NB4 (cell line): ENCODE results near the gene NDUFS2.

Experiments used
- DNase-seq: peaks from one replicate; pipeline ENCODE4 v3.0.0; 2010; ENCODE audit warnings: low read depth
- H3K4me3 ChIP-seq: one replicate; pipeline ENCODE4 v1.5.1; 2011; ENCODE audit warnings: mild to moderate bottlenecking, low read depth, low read length, moderate library complexity
- MYC ChIP-seq: IDR thresholded peaks from 2 replicates; pipeline ENCODE4 v1.6.1; 2011; ENCODE audit warnings: low read depth, low read length
- POLR2A ChIP-seq: IDR thresholded peaks from 2 replicates; pipeline ENCODE4 v1.6.1; 2011; ENCODE audit warnings: mild to moderate bottlenecking; ENCODE audit not compliant: insufficient read length; ENCODE audit errors: extremely low read depth
- TF ChIP-seq, protein P1 (sequence below): IDR thresholded peaks from one replicate; pipeline ENCODE4 v1.5.1; 2012; ENCODE audit warnings: low read depth, low read length
- TF ChIP-seq, protein P2 (sequence below): IDR thresholded peaks from 2 replicates; pipeline ENCODE4 v1.6.1; 2011; ENCODE audit warnings: low read depth, low read length

Gene NDUFS2

DNA sequence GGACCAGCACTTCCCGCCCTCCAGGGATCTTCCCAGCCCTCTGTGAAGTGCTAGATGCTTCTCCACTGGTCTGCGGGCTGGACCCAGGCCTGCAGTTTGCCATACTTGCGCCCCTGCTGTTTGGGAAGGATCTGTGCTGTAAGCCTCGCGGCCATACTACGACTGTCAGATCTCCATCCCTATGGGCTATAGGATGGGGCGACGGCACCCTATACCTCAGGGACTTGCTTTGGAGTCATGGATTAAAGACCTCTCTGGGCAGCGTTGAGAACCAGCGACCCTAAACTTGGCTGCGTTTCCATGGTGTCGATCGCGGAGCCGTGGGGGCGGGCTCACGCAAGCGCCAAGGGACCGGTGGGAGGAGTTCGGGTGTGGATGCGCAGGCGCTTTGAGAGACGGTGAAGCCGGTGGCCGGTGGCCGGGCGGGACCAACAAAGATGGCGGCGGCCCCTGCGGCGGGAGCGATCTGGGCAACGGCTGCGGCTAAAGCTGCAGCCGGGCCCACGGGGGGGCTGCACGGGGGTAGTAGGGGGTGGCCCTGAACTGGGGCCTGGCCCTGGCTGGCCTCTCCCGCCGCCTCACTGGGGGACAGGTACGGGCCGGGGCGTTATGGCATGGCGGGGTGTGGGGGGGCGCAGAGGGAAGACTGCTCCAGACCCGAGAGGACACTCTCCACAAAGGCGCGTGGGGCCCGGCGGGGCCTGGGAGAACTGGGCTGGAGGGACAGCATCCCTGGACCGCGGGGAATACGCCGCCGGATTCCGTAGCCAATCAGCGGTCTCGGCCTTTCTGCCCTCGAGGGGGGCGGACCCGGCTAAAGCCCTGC, 42.9 kb upstream of the NDUFS2 start, which contains the start of gene USP21:
Gene USP21 (plus strand): TSS at position 414 of the 826 bp plus-strand sequence. CDS start 1,141 bp downstream, outside the sequence.
- TF ChIP-seq POLR2A (peak; percentile 74), MYC (peak; percentile 34; the same call in 1 of the 2 replicates)
- TF ChIP-seq, protein P1, sequence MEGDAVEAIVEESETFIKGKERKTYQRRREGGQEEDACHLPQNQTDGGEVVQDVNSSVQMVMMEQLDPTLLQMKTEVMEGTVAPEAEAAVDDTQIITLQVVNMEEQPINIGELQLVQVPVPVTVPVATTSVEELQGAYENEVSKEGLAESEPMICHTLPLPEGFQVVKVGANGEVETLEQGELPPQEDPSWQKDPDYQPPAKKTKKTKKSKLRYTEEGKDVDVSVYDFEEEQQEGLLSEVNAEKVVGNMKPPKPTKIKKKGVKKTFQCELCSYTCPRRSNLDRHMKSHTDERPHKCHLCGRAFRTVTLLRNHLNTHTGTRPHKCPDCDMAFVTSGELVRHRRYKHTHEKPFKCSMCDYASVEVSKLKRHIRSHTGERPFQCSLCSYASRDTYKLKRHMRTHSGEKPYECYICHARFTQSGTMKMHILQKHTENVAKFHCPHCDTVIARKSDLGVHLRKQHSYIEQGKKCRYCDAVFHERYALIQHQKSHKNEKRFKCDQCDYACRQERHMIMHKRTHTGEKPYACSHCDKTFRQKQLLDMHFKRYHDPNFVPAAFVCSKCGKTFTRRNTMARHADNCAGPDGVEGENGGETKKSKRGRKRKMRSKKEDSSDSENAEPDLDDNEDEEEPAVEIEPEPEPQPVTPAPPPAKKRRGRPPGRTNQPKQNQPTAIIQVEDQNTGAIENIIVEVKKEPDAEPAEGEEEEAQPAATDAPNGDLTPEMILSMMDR: no peak
- TF ChIP-seq, protein P2, sequence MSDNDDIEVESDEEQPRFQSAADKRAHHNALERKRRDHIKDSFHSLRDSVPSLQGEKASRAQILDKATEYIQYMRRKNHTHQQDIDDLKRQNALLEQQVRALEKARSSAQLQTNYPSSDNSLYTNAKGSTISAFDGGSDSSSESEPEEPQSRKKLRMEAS: peak; percentile 17; the same call in 1 of the 2 replicates
- DNase-seq: peak; percentile 90

DNA sequence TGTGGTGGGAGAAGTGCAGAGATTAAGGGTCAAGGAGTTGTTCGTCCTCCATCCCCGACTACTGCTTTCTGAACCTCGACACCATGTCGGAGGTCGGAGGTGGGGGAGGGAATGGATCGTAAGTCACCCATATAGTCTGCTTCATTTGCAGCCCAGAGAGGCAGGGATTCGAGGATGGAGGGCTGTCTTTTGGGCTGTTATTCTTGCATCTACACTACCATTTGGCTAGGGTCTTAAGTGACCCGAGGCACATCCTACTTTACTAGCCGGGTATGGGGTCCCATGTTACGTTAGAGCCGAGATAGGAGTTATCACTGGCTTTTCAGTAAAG, 42.3 kb upstream of the NDUFS2 start:
- no peak for DNase-seq
- TF ChIP-seq MYC: no peak
- TF ChIP-seq, protein P1: no peak
- TF ChIP-seq, protein P2: no peak
- H3K4me3 ChIP-seq: peak overlapping the region; percentile 85

More for the DNA sequence above, 42.9 kb upstream of the NDUFS2 start, which contains the start of gene USP21:
- H3K4me3 ChIP-seq: peak within 1 kb of the TSS; percentile 85

DNA sequence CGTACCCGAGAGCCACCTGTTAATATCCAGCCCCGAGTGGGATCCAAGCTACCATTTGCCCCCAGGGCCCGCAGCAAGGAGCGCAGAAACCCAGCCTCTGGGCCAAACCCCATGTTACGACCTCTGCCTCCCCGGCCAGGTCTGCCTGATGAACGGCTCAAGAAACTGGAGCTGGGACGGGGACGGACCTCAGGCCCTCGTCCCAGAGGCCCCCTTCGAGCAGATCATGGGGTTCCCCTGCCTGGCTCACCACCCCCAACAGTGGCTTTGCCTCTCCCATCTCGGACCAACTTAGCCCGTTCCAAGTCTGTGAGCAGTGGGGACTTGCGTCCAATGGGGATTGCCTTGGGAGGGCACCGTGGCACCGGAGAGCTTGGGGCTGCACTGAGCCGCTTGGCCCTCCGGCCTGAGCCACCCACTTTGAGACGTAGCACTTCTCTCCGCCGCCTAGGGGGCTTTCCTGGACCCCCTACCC, 41.5 kb upstream of the NDUFS2 start:
- no peak for DNase-seq
- H3K4me3 ChIP-seq: no peak overlapping the region
- TF ChIP-seq POLR2A (no peak), MYC (no peak)
- TF ChIP-seq, protein P2: no peak
- TF ChIP-seq, protein P1: no peak

DNA sequence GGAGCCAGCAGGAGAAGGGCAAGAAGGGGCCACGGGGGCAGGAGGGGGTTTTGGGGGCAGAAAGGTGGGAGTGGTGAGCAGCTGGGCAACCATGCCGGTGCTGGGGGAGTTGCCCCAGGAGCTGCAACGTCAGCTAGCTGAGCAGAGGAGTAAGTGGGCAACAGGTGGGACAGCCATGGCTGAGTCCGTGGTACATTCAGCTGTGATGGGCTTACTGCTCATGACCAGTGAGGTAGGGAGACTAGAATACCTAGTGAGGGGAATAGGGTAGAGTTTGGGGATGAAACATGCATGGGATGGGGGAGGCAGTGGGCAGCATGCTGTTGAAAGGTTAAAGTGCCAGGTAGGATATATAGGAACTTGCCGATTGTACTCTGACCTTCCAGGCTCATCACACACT, 40.5 kb upstream of the NDUFS2 start:
- H3K4me3 ChIP-seq: no peak overlapping the region
- DNase-seq: no peak
- TF ChIP-seq, protein P2: no peak
- TF ChIP-seq, protein P1: no peak
- no peak for TF ChIP-seq MYC
- no peak for TF ChIP-seq POLR2A

DNA sequence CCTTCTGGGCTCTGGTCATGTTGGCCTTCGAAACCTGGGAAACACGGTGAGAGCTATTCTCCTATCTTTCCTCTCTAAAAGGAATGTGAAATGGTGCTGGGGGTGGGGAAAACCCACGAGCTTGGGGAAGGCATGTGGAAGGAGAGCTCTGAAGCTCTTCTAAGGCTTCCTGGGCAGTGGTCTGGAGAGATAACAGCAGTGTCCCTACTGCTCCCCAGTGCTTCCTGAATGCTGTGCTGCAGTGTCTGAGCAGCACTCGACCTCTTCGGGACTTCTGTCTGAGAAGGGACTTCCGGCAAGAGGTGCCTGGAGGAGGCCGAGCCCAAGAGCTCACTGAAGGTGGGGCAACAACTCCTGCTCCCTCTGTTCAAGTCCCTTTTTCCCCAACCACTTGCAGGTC, 40.1 kb upstream of the NDUFS2 start:
- no peak overlapping the region for H3K4me3 ChIP-seq
- no peak for DNase-seq
- TF ChIP-seq MYC: no peak
- no peak for TF ChIP-seq POLR2A
- TF ChIP-seq, protein P1: no peak
- TF ChIP-seq, protein P2: no peak
